PC-3 (cell line): Measurements from ENCODE around the gene PIK3IP1.

Source experiments
- CTCF ChIP-seq: fragments of 300-600 bp; sonication (generic); conservative IDR thresholded peaks from 2 replicates; pipeline ENCODE4 v1.5.1; 2017; ENCODE audit warnings: antibody characterized with exemption, low read depth, mild to moderate bottlenecking, low read length
- EZH2 ChIP-seq: fragments of 300-600 bp; sonication (generic); IDR thresholded peaks from one replicate; pipeline ENCODE4 v1.6.1; 2017; ENCODE audit warnings: antibody characterized with exemption, mild to moderate bottlenecking, low read length; ENCODE audit not compliant: unreplicated experiment
- EZH2phosphoT487 ChIP-seq: fragments of 300-600 bp; sonication (generic); IDR thresholded peaks from 2 replicates; pipeline ENCODE4 v1.6.1; 2018; ENCODE audit warnings: mild to moderate bottlenecking, antibody characterized with exemption, low read length, borderline replicate concordance

DNA sequence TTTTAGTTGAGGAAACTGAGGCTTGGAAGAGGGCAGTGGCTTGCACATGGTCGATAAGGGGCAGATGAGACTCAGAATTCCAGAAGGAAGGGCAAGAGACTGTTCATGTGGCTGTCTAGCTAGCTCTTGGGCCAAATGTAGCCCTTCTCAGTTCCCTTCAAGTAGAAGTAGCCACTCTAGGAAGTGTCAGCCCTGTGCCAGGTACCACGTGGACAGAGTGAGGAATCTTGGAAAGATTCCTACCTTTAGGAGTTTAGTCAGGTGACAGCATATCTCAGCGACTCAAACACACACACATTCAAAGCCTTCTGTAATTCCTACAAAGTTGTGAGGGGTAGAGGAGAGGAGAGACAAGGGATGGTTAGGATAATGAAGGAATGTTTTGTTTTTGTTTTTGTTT lies 18.3 kb downstream of the PIK3IP1 start:
- no peak for TF ChIP-seq CTCF
- TF ChIP-seq EZH2: no peak
- no peak for TF ChIP-seq EZH2phosphoT487
